Measurements from ENCODE around the gene THRA. TPM values are rescaled to one million over a fixed set of nuclear protein-coding genes. Genes with fewer than 3 reads are reported as not detected.
A peak's percentile ranks its signal among the peaks of the same experiment; 100 is the strongest.

The THRA gene
- polyA plus RNA-seq, 1 donor = 48.2 TPM

DNA sequence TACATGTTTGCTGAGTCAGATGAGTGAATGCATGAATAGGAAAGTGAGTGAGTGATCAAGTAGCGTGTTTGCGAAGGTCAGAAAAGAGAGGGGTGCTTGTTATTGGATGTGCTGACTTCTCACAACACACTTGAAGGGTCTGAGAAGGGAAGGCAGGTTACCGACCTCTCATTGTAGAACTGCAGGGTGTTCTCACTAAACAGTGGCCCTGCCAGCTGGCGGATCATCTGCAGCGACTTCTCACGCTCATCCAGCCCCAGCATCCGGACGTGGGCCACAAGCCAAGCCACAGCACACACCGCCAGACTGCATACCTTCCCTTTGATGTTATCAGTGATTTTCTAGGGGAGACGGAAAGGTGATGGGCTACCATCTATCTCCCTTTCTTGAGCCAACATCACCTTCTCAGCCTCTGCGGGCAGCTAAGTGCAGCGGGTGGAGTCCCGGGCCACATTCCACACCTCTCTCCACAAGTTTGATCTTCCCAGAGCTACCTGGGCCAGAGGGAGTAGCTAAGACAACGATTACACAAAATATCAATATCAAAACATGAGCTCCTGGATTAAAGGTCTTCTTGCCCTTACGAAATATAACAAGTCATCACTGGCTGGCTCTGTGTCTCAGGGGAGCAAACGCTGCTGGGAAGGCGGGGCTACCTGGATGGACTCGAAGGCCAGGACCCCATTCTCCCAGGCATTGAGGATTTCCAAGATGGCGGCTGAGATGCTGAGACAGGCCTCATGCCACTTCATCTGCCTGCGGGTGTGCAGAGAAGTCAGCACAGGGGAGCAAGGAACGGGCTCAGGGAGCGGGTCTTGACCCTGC lies 36.6 kb upstream of the THRA start:
- DNase-seq = no peak

- DNase-seq = peak; percentile 73
These were observed 35.8 kb upstream of the THRA start for GRCh38 chr17:40026816-40027613.

DNA sequence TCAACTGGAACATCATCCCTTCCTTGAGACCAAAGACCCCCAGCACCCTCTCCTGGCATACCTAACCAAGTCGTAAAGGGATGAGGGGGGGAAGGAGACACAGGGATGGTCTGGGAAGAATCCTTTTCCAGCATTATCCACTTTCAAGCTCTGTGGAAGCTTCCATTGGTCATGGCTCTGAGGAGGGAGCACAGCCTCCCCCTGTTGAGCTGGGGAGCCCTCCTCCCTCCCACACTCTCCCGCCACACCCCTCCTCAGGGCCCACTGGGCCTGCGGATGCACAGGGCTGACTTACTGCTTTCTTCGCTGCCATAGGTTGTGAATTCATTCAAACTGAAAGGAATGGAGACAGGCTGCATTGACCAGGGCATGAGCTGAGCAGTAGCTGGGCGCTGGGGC lies 35.2 kb upstream of the THRA start:
- DNase-seq = no peak

- DNase-seq = no peak
These were observed 34.2 kb upstream of the THRA start for GRCh38 chr17:40028595-40028994.

- DNase-seq = no peak
These were observed 31.1 kb upstream of the THRA start for GRCh38 chr17:40031706-40032105.

DNA sequence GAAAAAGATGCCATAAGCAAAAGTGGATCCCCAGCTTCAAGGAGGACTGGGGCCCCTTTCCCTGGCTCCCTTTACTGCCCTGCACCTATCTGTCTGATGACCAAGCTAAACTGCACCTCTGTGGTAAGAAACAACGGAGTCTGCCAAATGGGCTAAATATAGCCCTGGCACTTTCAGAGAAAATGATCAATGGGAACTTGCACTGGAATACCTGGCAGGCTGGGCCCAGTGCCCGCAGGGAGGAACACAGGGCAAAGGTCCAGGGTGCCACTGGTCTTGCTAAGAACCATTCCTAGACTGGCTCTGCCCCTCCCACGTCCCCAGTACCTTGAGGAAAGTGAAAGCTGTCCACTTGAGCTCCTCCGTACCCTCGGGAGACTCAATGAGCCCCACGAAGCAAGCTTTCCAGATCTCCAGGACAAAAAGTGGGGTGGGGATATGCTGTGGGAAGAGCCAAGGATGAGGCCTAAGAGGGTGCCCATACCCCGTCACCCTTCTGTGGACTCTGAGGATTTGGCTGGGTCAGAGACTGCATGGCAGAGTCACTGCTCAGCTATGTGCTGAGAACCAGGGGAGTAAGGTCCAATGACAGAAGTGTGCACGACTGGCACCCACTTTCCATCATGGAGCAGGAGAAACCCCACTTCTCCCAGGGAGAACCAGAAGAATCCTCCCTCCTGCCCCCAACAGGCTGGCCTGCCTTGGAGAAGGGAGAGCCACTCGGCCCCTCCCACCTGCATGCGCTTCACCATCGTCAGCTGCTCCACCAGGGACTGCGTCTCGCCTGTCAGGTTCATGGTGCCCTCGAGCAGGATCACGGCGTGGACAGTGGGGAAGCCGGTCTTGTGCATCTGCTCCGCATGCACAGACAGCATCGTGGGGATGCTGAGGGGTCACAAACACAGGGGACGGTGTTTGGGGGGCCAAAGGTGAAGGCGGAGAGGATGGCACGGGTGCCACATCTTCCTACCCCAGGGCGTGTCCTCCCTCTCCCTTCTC lies 30.1 kb upstream of the THRA start:
- DNase-seq = no peak

DNA sequence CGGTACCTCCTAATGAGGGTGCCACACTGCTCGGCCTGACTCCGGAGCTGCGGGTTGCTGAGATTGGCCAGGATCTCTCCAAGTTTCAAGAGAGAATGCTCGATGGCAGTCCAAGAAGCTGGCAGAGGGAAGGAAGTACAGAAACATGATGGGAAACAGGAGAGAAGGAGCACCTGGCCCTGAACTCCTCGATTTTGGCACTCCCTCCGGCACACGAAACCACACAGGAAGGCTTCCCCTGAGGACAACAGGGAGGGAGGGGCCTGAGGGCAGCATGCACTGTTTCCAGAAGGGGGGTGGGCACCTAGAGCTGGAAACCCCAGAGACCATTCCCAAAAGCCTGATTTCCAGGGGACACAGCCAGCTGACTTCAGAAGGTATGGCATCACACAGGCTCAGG lies 29.4 kb upstream of the THRA start:
- no peak for DNase-seq

- DNase-seq = no peak
These were observed 28.2 kb upstream of the THRA start for GRCh38 chr17:40034426-40035161.

DNA sequence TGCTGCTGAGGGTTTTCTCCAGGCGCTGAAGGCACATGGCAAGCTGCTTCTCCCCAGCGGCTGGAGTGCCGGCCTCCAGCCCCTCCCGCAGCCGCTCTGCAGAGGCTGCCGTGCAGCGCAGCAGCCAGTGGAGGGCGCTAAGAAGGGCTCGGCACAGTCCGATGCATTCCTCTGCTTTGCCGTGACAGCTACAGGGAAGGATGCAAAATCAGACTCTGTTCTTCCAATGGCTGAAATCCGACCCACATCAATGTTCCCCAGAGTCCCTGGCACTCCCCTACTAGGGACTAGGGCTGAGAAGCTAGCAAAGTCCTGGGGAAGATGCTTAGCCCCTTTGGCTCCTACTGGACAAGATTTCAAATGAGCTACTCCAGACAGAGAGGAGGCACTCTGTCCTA lies 27.6 kb upstream of the THRA start:
- DNase-seq = no peak

- peak; percentile 75 for DNase-seq
These were observed 23.8 kb upstream of the THRA start for GRCh38 chr17:40038882-40039513.

DNA sequence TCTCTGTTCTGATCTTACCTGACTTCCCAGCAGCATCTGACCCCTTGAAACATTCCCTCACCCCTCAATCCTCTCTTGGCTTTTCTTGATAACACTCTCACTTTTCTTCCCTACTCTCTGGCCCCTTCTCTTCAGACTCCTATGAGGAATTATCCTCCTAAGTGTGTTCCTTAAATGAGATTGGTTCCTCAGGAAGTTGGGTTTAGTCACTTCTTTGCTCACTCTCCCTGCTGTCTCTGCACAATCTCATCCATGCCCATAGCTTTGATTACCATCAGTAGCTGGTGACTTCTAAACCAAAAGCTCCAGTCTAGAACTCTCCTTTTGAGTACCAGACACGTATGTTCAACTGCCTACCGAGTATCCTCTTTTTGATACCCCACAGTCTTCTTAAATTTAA lies 21.6 kb upstream of the THRA start:
- DNase-seq = no peak

- no peak for DNase-seq
These were observed 6.3 kb upstream of the THRA start for GRCh38 chr17:40056379-40057015.

GRCh38 chr17:40058186-40058784 lies 4.5 kb upstream of the THRA start:
- DNase-seq = no peak

- DNase-seq = no peak
These were observed 3.9 kb upstream of the THRA start for GRCh38 chr17:40058865-40059264.

DNA sequence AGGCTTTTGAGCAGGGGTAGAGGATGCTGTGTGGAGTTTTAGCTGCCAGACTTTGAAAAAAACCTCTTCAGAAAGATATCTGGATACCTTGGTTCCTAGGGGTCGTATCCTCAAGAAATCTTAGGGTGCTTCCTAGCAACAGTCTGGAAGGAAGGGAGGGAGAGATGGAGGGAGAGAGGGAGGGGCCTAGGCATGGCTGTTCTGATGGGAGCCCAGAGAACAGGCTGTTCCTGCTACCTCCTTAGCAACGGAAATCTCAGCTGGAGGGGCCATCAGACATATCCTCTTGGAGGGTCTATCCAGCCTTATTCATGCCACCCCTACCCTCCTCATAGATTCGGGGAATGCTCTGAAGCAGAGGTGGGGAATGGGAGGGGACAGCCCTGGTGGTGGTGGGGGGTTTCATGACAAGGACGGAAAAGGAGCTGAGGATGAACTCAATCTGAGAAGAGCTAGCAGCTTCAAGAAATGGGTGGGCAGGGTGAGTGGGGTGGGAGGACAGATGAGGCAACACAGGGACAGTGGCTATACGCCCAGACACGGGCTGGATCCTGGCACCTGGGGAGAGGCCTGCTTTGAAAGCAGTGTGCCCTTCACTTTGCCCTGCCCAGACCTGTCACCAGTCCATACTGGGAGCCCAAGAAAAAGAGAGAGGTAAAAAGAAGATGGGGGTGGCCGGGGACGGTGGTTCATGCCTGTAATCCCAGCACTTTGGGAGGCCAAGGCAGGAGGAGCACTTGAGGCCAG lies 2.9 kb upstream of the THRA start:
- no peak for DNase-seq

DNA sequence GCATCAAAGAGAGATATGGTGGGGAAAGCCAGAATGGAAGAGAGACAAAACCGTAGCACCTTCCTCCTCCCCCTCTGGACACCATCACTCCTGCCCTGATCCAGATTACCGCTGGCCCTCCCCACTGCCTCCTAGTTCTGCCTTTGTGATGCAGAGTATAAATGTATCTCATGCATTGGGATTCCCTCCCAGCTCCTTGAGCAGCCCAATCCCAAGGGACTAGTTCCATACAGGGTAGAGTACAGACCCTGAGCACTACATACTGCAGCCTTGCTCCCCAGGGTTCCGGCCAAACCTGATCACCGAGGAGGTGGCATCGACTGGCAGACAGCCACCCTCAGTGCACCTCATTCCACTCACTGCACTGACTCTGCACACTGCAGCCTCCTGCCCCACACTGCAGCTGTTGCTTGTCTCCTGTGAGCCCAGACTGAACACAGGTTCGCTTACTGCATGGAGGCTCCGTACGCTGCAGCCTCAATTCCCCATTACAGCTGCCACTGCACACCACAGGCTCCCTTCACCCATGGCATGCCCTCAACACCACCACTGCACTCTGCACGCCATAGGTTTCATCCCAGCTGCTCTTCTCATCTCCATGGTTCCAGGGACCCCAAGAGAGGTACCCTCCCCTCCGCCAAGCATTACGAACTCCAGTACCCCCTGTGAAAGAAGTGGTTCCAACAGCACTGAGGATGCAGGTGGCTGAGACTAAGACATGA lies 1.7 kb upstream of the THRA start:
- no peak for DNase-seq

GRCh38 chr17:40061609-40062038 lies 1.1 kb upstream of the THRA start:
- no peak for DNase-seq

GRCh38 chr17:40063187-40063771 lies 514 bp downstream of the THRA start:
- peak; percentile 29 for DNase-seq

Measured in left kidney (tissue), 2 donors.